ENCODE data around the gene PTPRZ1.

GRCh38 chr7:122033641-122034040 lies 160.7 kb downstream of the PTPRZ1 start:
- TF ChIP-seq CTCF (IDR thresholded peaks at IDR 0.05; ENCODE audit: low read depth, low read length) (no peak), EZH2phosphoT487 (IDR thresholded peaks at IDR 0.05; ENCODE audit: low read depth) (no peak)

Measured in OCI-LY3 (cell line).